Measurements from ENCODE around the gene ATP23. TPM values are rescaled to one million over a fixed set of nuclear protein-coding genes. Genes with fewer than 3 reads are reported as not detected.

The ATP23 gene
- total RNA-seq, 3 donors from 2014 or later = 13.7 to 19.0 (median 15.3) TPM

GRCh38 chr12:57906821-57907220 is 34.5 kb upstream of the ATP23 start:
- DNase-seq (no peak), ATAC-seq (no peak)
- Histone ChIP-seq H3K36me3 (ENCODE audit: low read depth) (no peaks in the 10 kb centered on the region), H3K9me3 (no peaks in the 10 kb centered on the region), H3K4me3 (no peak overlapping the region), H3K4me1 (ENCODE audit: low read depth) (peaks cover 12% of the 10 kb centered on the region)
- no peak for TF ChIP-seq CTCF (IDR thresholded peaks at IDR 0.05)
- intact Hi-C loops (cut with DNase I, micrococcal nuclease) = loop anchor here (5.0 to 10.0 kb wide), 2 partner anchors 75 to 102 kb away; no protein-coding TSS in a partner anchor

- Histone ChIP-seq H3K36me3 (ENCODE audit: low read depth) (no peaks in the 10 kb centered on the region), H3K4me1 (ENCODE audit: low read depth) (peaks cover 12% of the 10 kb centered on the region), H3K9me3 (no peaks in the 10 kb centered on the region), H3K4me3 (no peak overlapping the region)
- DNase-seq (no peak), ATAC-seq (no peak)
- TF ChIP-seq CTCF (IDR thresholded peaks at IDR 0.05) = no peak
- intact Hi-C loops (cut with DNase I, micrococcal nuclease) = loop anchor here (5.0 to 10.0 kb wide), 2 partner anchors 75 to 102 kb away; no protein-coding TSS in a partner anchor
These were observed 34.1 kb upstream of the ATP23 start for GRCh38 chr12:57907281-57907680.

GRCh38 chr12:57908511-57908910 is 32.9 kb upstream of the ATP23 start:
- no peak for ATAC-seq
- Histone ChIP-seq H3K36me3 (ENCODE audit: low read depth) (no peaks in the 10 kb centered on the region), H3K4me3 (no peak overlapping the region), H3K4me1 (ENCODE audit: low read depth) (peaks cover 12% of the 10 kb centered on the region), H3K9me3 (no peaks in the 10 kb centered on the region)
- intact Hi-C loops (cut with DNase I, micrococcal nuclease) = loop anchor here (5.0 to 10.0 kb wide), 2 partner anchors 76 to 104 kb away; no protein-coding TSS in a partner anchor
- TF ChIP-seq CTCF (IDR thresholded peaks at IDR 0.05) = no peak
- DNase-seq = no peak

GRCh38 chr12:57909056-57909455 is 32.3 kb upstream of the ATP23 start:
- no peak for ATAC-seq

GRCh38 chr12:57909611-57910010 is 31.8 kb upstream of the ATP23 start:
- no peak for TF ChIP-seq CTCF (IDR thresholded peaks at IDR 0.05)
- no peaks in the 10 kb centered on the region for H3K36me3 ChIP-seq (ENCODE audit: low read depth)
- ATAC-seq (no peak), DNase-seq (no peak)
- H3K9me3 ChIP-seq = no peaks in the 10 kb centered on the region
- no peak overlapping the region for H3K4me3 ChIP-seq
- intact Hi-C loops (cut with DNase I, micrococcal nuclease) = loop anchor here (5.0 to 10.0 kb wide), 2 partner anchors 77 to 105 kb away; no protein-coding TSS in a partner anchor
- H3K4me1 ChIP-seq (ENCODE audit: low read depth) = peaks cover 12% of the 10 kb centered on the region

More at GRCh38 chr12:57909056-57909455, 32.3 kb upstream of the ATP23 start:
- no peak for DNase-seq
- Histone ChIP-seq H3K9me3 (no peaks in the 10 kb centered on the region), H3K4me3 (no peak overlapping the region), H3K36me3 (ENCODE audit: low read depth) (no peaks in the 10 kb centered on the region), H3K4me1 (ENCODE audit: low read depth) (peaks cover 12% of the 10 kb centered on the region)
- TF ChIP-seq CTCF (IDR thresholded peaks at IDR 0.05) = no peak
- intact Hi-C loops (cut with DNase I, micrococcal nuclease) = loop anchor here (5.0 to 10.0 kb wide), 2 partner anchors 77 to 104 kb away; no protein-coding TSS in a partner anchor

GRCh38 chr12:57918147-57918546 is 23.2 kb upstream of the ATP23 start:
- intact Hi-C loops (cut with DNase I, micrococcal nuclease) = no loop called here
- no peaks in the 10 kb centered on the region for H3K4me1 ChIP-seq (ENCODE audit: low read depth)
- no peaks in the 10 kb centered on the region for H3K9me3 ChIP-seq
- no peak for ATAC-seq
- H3K36me3 ChIP-seq (ENCODE audit: low read depth) = no peaks in the 10 kb centered on the region
- TF ChIP-seq CTCF (IDR thresholded peaks at IDR 0.05) = no peak
- H3K4me3 ChIP-seq = no peak overlapping the region
- no peak for DNase-seq
